Lower leg skin (tissue), 4 donors: Measurements from ENCODE around the gene NLGN4X. TPM values are rescaled to one million over a fixed set of nuclear protein-coding genes. Genes with fewer than 3 reads are reported as not detected.

Source experiments
- DNase-seq, 2 donors: peaks; one replicate each; pipeline ENCODE4 v3.0.0-alpha.2; 2019; ENCODE audit warnings: low spot score in 2 of 2
- H3K4me3 ChIP-seq: fragments of 200-600 bp; sonication (generic); 2 replicates; pipeline ENCODE4 v1.5.1; 2017; ENCODE audit warnings: mild to moderate bottlenecking, low read depth; ENCODE audit not compliant: poor library complexity, severe bottlenecking
- CTCF ChIP-seq, 3 donors: fragments of 450-650 bp; IDR thresholded peaks; one replicate each; pipeline ENCODE4 v1.5.1; 2016; ENCODE audit warnings: antibody characterized with exemption in 3 of 3, mild to moderate bottlenecking in 3 of 3, moderate library complexity in 2 of 3
- POLR2A ChIP-seq, 2 donors: fragments of 450-650 bp; IDR thresholded peaks; one replicate each; pipeline ENCODE4 v1.6.1; 2016 to 2017; ENCODE audit warnings: antibody characterized with exemption in 2 of 2, mild to moderate bottlenecking in 1 of 2, moderate library complexity in 1 of 2
- WGBS, 2 donors: methylation state at CpG; one replicate each; pipeline ENCODE4 v1.1.5; 2018; 5-methylcytosine and 5-hydroxymethylcytosine counted together
- intact Hi-C: fragments of 100-400 bp; cut with DNase I; formaldehyde crosslinking; loops from one replicate; pipeline ENCODE4 v1.15.0; 2023; ENCODE audit warnings: low total_unique reads
- total RNA-seq, 4 donors: library from RNA; depleted of rRNA; stranded (reverse); fragments of >200 nt; gene quantifications; one replicate each; pipeline ENCODE4 v1.1.0, GENCODE V29; 2016

The NLGN4X gene
- total RNA-seq, 4 donors from 2014 or later, result 0.17 to 2.2 (median 0.72) TPM

- WGBS, 2 donors, result 87 to 92% methylated on average over 4 of the region's 4 CpGs
- no peak for DNase-seq
- intact Hi-C loops, result no loop called here
- no peak overlapping the region for H3K4me3 ChIP-seq
- TF ChIP-seq POLR2A (IDR thresholded peaks at IDR 0.05) (no peak), CTCF (IDR thresholded peaks at IDR 0.05) (no peak)
Observed at GRCh38 chrX:5976332-5976731, 252.3 kb downstream of the NLGN4X start.

- no peak for TF ChIP-seq CTCF (IDR thresholded peaks at IDR 0.05)
- no peak for TF ChIP-seq POLR2A (IDR thresholded peaks at IDR 0.05)
- intact Hi-C loops, result no loop called here
- no peak overlapping the region for H3K4me3 ChIP-seq
- DNase-seq, result no peak
Observed at GRCh38 chrX:5971300-5971699, 257.4 kb downstream of the NLGN4X start.

GRCh38 chrX:5965406-5965805 is 263.3 kb downstream of the NLGN4X start:
- WGBS, 2 donors, result 96 to 100% methylated on average over 3 of the region's 3 CpGs
- TF ChIP-seq POLR2A (IDR thresholded peaks at IDR 0.05) (no peak), CTCF (IDR thresholded peaks at IDR 0.05) (no peak)
- no peak for DNase-seq
- no peak overlapping the region for H3K4me3 ChIP-seq
- intact Hi-C loops, result no loop called here

- intact Hi-C loops, result no loop called here
- 62 to 74% methylated on average over 2 of the region's 2 CpGs for WGBS, 2 donors
- no peak overlapping the region for H3K4me3 ChIP-seq
- TF ChIP-seq CTCF (IDR thresholded peaks at IDR 0.05), result no peak
- no peak for TF ChIP-seq POLR2A (IDR thresholded peaks at IDR 0.05)
- DNase-seq, result no peak
Observed at GRCh38 chrX:5959286-5959685, 269.4 kb downstream of the NLGN4X start.

GRCh38 chrX:5958523-5958922 is 270.1 kb downstream of the NLGN4X start:
- TF ChIP-seq POLR2A (IDR thresholded peaks at IDR 0.05) (no peak), CTCF (IDR thresholded peaks at IDR 0.05) (no peak)
- DNase-seq, result no peak
- H3K4me3 ChIP-seq, result no peak overlapping the region
- WGBS, 2 donors, result 65 to 67% methylated on average over 2 of the region's 2 CpGs
- intact Hi-C loops, result no loop called here

GRCh38 chrX:5957506-5957905 is 271.2 kb downstream of the NLGN4X start:
- TF ChIP-seq CTCF (IDR thresholded peaks at IDR 0.05) (no peak), POLR2A (IDR thresholded peaks at IDR 0.05) (no peak)
- no peak for DNase-seq
- 53 to 56% methylated on average over 3 of the region's 3 CpGs for WGBS, 2 donors
- no peak overlapping the region for H3K4me3 ChIP-seq
- intact Hi-C loops, result no loop called here
